Endodermal cell (in vitro differentiated cells): ENCODE results near the gene FXYD6. TPM values are rescaled to one million over a fixed set of nuclear protein-coding genes. Genes with fewer than 3 reads are reported as not detected.
A peak's percentile ranks its signal among the peaks of the same experiment; 100 is the strongest.

Source experiments
- DNase-seq: peaks from one replicate; pipeline ENCODE4 v3.0.0-alpha.2; 2017
- H3K27ac ChIP-seq: 2 replicates; pipeline ENCODE4 v1.5.1; 2013; ENCODE audit warnings: mild to moderate bottlenecking, low read depth, low read length, moderate library complexity
- H3K27me3 ChIP-seq: 2 replicates; pipeline ENCODE4 v1.6.1; 2013; ENCODE audit warnings: mild to moderate bottlenecking, low read length, moderate library complexity; ENCODE audit not compliant: insufficient read depth, control insufficient read depth, poor library complexity, severe bottlenecking
- H3K36me3 ChIP-seq: 2 replicates; pipeline ENCODE4 v1.7.0; 2013; ENCODE audit warnings: mild to moderate bottlenecking, low read length, moderate library complexity; ENCODE audit not compliant: control insufficient read depth, insufficient read depth
- H3K4me1 ChIP-seq: one replicate; pipeline ENCODE4 v1.7.0; 2013; ENCODE audit warnings: low read length; ENCODE audit not compliant: control insufficient read depth, insufficient read depth
- H3K4me3 ChIP-seq: 2 replicates; pipeline ENCODE4 v1.5.1; 2013; ENCODE audit warnings: mild to moderate bottlenecking, low read length, moderate library complexity
- H3K9ac ChIP-seq: 2 replicates; pipeline ENCODE4 v1.6.1; 2013; ENCODE audit warnings: mild to moderate bottlenecking, low read length, moderate library complexity; ENCODE audit not compliant: poor library complexity, severe bottlenecking; ENCODE audit errors: extremely low read depth
- H3K9me3 ChIP-seq: 2 replicates; pipeline ENCODE4 v1.6.1; 2013; ENCODE audit warnings: mild to moderate bottlenecking, low read length, moderate library complexity; ENCODE audit not compliant: control insufficient read depth
- H3K27ac Mint-ChIP-seq: 2 replicates; pipeline ENCODE4 v1.8.0; 2020; ENCODE audit warnings: mixed read lengths
- H3K27me3 Mint-ChIP-seq: 2 replicates; pipeline ENCODE4 v1.8.0; 2021; ENCODE audit warnings: mild to moderate bottlenecking, mixed read lengths; ENCODE audit not compliant: insufficient read depth
- H3K36me3 Mint-ChIP-seq: 2 replicates; pipeline ENCODE4 v1.8.0; 2020; ENCODE audit warnings: low read depth, mixed read lengths
- H3K4me1 Mint-ChIP-seq: 2 replicates; pipeline ENCODE4 v1.8.0; 2020; ENCODE audit warnings: mixed read lengths
- H3K4me3 Mint-ChIP-seq: 2 replicates; pipeline ENCODE4 v1.8.0; 2020; ENCODE audit warnings: mild to moderate bottlenecking, moderate library complexity, mixed read lengths
- H3K9me3 Mint-ChIP-seq: 2 replicates; pipeline ENCODE4 v1.8.0; 2020; ENCODE audit warnings: mild to moderate bottlenecking, mixed read lengths
- CTCF ChIP-seq: fragments of 200-600 bp; sonication (generic); conservative IDR thresholded peaks from 2 replicates; pipeline ENCODE4 v1.5.0; 2021; ENCODE audit warnings: antibody characterized with exemption, mild to moderate bottlenecking
- WGBS, 2 experiments: methylation state at CpG; one replicate each; pipeline versions ENCODE4 v1.1.5 to v1.1.7; 2013; ENCODE audit warnings: missing lambda C conversion rate in 2 of 2, mixed read lengths in 1 of 2; ENCODE audit not compliant: insufficient coverage in 1 of 2, insufficient read length in 1 of 2; 5-methylcytosine and 5-hydroxymethylcytosine counted together
- total RNA-seq, 2 donors: library from RNA; stranded (reverse); fragmentation: NEBNext Ultra II Directional in 1 of 2; extraction: Animal tissue kit (Norgen Biotek cat#: 25700) in 1 of 2; gene quantifications; 2 replicates in 1 of 2; 3 replicates in 1 of 2; pipeline ENCODE4 v1.2.1, GENCODE V29; 2021

Gene FXYD6
- total RNA-seq, 2 donors from 2014 or later: 54.1 to 61.8 TPM

GRCh38 chr11:117843666-117844484, 32.6 kb downstream of the FXYD6 start:
- no peak overlapping the region for H3K27ac ChIP-seq
- H3K27me3 ChIP-seq: no peaks in the 10 kb centered on the region
- 43 to 50% methylated on average over 2 to 9 of the region's 9 CpGs for WGBS, 2 experiments
- peaks cover 28% of the 10 kb centered on the region for H3K36me3 ChIP-seq
- H3K27me3 Mint-ChIP-seq: no peaks in the 10 kb centered on the region
- H3K4me3 ChIP-seq: no peak overlapping the region
- no peaks in the 10 kb centered on the region for H3K4me1 Mint-ChIP-seq
- H3K9me3 ChIP-seq: no peaks in the 10 kb centered on the region
- peak; percentile 98 for TF ChIP-seq CTCF
- no peak overlapping the region for H3K9ac ChIP-seq
- no peak overlapping the region for H3K27ac Mint-ChIP-seq
- H3K4me3 Mint-ChIP-seq: no peak overlapping the region
- H3K4me1 ChIP-seq: no peaks in the 10 kb centered on the region
- H3K36me3 Mint-ChIP-seq: peaks cover 7% of the 10 kb centered on the region
- H3K9me3 Mint-ChIP-seq: peaks cover 3% of the 10 kb centered on the region
- DNase-seq: peak; percentile 94

GRCh38 chr11:117842131-117842941, 34.1 kb downstream of the FXYD6 start:
- Histone ChIP-seq H3K27me3 (no peaks in the 10 kb centered on the region), H3K9ac (no peak overlapping the region), H3K27ac (no peak overlapping the region), H3K9me3 (no peaks in the 10 kb centered on the region), H3K36me3 (peaks cover 28% of the 10 kb centered on the region), H3K4me3 (no peak overlapping the region), H3K4me1 (no peaks in the 10 kb centered on the region)
- whole genome bisulfite sequencing, 2 experiments: 83 to 84% methylated on average over 14 to 16 of the region's 16 CpGs
- peaks cover 12% of the 10 kb centered on the region for H3K36me3 Mint-ChIP-seq
- H3K9me3 Mint-ChIP-seq: no peaks in the 10 kb centered on the region
- peak; percentile 12 for TF ChIP-seq CTCF
- peak; percentile 44 for DNase-seq
- no peak overlapping the region for H3K4me3 Mint-ChIP-seq
- H3K27ac Mint-ChIP-seq: no peak overlapping the region
- peaks cover 2% of the 10 kb centered on the region for H3K27me3 Mint-ChIP-seq
- no peaks in the 10 kb centered on the region for H3K4me1 Mint-ChIP-seq

GRCh38 chr11:117841551-117842031, 34.9 kb downstream of the FXYD6 start:
- 91 to 98% methylated on average over 5 to 7 of the region's 7 CpGs for WGBS, 2 experiments
- H3K27me3 Mint-ChIP-seq: peaks cover 2% of the 10 kb centered on the region
- H3K27me3 ChIP-seq: no peaks in the 10 kb centered on the region
- H3K9ac ChIP-seq: no peak overlapping the region
- no peak overlapping the region for H3K27ac Mint-ChIP-seq
- H3K27ac ChIP-seq: no peak overlapping the region
- no peaks in the 10 kb centered on the region for H3K9me3 ChIP-seq
- no peak overlapping the region for H3K4me3 Mint-ChIP-seq
- TF ChIP-seq CTCF: no peak
- no peaks in the 10 kb centered on the region for H3K9me3 Mint-ChIP-seq
- H3K4me1 Mint-ChIP-seq: no peaks in the 10 kb centered on the region
- peaks cover 28% of the 10 kb centered on the region for H3K36me3 ChIP-seq
- DNase-seq: no peak
- no peaks in the 10 kb centered on the region for H3K4me1 ChIP-seq
- peaks cover 8% of the 10 kb centered on the region for H3K36me3 Mint-ChIP-seq
- no peak overlapping the region for H3K4me3 ChIP-seq
